Fibroblast of lung (primary cell): ENCODE data around the gene ADGRF3. TPM values are rescaled to one million over a fixed set of nuclear protein-coding genes. Genes with fewer than 3 reads are reported as not detected.

Experiments used
- DNase-seq, 2 donors: peaks; one replicate each; pipeline versions ENCODE4 v3.0.0 to v3.0.0-alpha.2; 2010; ENCODE audit warnings: low read depth in 2 of 2
- H2AFZ ChIP-seq: 2 replicates; pipeline ENCODE4 v1.5.1; 2012; ENCODE audit warnings: low read length, control low read depth, inconsistent platforms
- H3K27ac ChIP-seq: 2 replicates; pipeline ENCODE4 v1.5.1; 2011; ENCODE audit warnings: low read length, control low read depth; ENCODE audit not compliant: insufficient read depth
- H3K27me3 ChIP-seq: 2 replicates; pipeline ENCODE4 v1.5.1; 2011; ENCODE audit warnings: mild to moderate bottlenecking, low read length; ENCODE audit not compliant: control insufficient read depth, insufficient read depth
- H3K36me3 ChIP-seq: 2 replicates; pipeline ENCODE4 v1.5.1; 2011; ENCODE audit warnings: low read length; ENCODE audit not compliant: control insufficient read depth, insufficient read depth
- H3K4me1 ChIP-seq: 2 replicates; pipeline ENCODE4 v1.5.1; 2011; ENCODE audit warnings: low read length; ENCODE audit not compliant: control insufficient read depth, insufficient read depth; ENCODE audit errors: extremely low read depth
- H3K4me2 ChIP-seq: 2 replicates; pipeline ENCODE4 v1.5.1; 2011; ENCODE audit warnings: low read length, control low read depth; ENCODE audit not compliant: insufficient read depth; ENCODE audit errors: extremely low read depth
- H3K4me3 ChIP-seq, 4 experiments: fragments of 200-600 bp in 1 of 4; sonication (generic) in 1 of 4; replicated peaks in 1 of 4; 2 replicates each; pipeline ENCODE4 v1.5.1; 2011 to 2016; ENCODE audit warnings: low read length in 4 of 4, low read depth in 3 of 4, mild to moderate bottlenecking in 3 of 4, control low read depth in 2 of 4, inconsistent platforms in 1 of 4, mixed read lengths in 1 of 4; ENCODE audit not compliant: insufficient read depth in 1 of 4; ENCODE audit errors: control extremely low read depth in 1 of 4
- H3K79me2 ChIP-seq: 2 replicates; pipeline ENCODE4 v1.5.1; 2012; ENCODE audit warnings: mild to moderate bottlenecking, low read length, inconsistent platforms; ENCODE audit not compliant: control insufficient read depth, insufficient read depth
- H3K9ac ChIP-seq: 2 replicates; pipeline ENCODE4 v1.5.1; 2011; ENCODE audit warnings: mild to moderate bottlenecking, low read length, control low read depth; ENCODE audit not compliant: insufficient read depth
- H3K9me3 ChIP-seq: 2 replicates; pipeline ENCODE4 v1.5.1; 2012; ENCODE audit warnings: low read depth, low read length; ENCODE audit not compliant: control insufficient read depth, insufficient read depth
- H4K20me1 ChIP-seq: 2 replicates; pipeline ENCODE4 v1.5.1; 2011; ENCODE audit warnings: low read length; ENCODE audit not compliant: control insufficient read depth, insufficient read depth; ENCODE audit errors: extremely low read depth
- CTCF ChIP-seq, 2 donors: IDR thresholded peaks in 1 of 2; conservative IDR thresholded peaks in 1 of 2; 1 replicate in 1 of 2; 2 replicates in 1 of 2; pipeline ENCODE4 v1.5.1; 2011 to 2012; ENCODE audit warnings: low read length in 2 of 2, control low read depth in 1 of 2, inconsistent platforms in 1 of 2, low read depth in 1 of 2, mild to moderate bottlenecking in 1 of 2
- EZH2 ChIP-seq: IDR thresholded peaks from 2 replicates; pipeline ENCODE4 v1.5.1; 2012; ENCODE audit warnings: low read length, control low read depth, mild to moderate bottlenecking; ENCODE audit errors: missing control alignments
- polyA plus RNA-seq, 2 donors: library from polyadenylated mRNA; depleted of rRNA in 1 of 2; stranded (reverse) in 1 of 2; unstranded in 1 of 2; fragments of >200 nt; gene quantifications; 2 replicates each; pipeline ENCODE4 v1.2.1, GENCODE V29; 2011 to 2012; ENCODE audit warnings: missing spikeins in 1 of 2
- total RNA-seq: library from RNA; depleted of rRNA; stranded (reverse); fragments of >200 nt; gene quantifications from 2 replicates; pipeline ENCODE4 v1.2.1, GENCODE V29; 2014

The ADGRF3 gene
- total and polyA plus RNA-seq, 2 donors (not counting 1 experiment from before 2014, with no cell fraction given): under 0.01 to 0.06 TPM

DNA sequence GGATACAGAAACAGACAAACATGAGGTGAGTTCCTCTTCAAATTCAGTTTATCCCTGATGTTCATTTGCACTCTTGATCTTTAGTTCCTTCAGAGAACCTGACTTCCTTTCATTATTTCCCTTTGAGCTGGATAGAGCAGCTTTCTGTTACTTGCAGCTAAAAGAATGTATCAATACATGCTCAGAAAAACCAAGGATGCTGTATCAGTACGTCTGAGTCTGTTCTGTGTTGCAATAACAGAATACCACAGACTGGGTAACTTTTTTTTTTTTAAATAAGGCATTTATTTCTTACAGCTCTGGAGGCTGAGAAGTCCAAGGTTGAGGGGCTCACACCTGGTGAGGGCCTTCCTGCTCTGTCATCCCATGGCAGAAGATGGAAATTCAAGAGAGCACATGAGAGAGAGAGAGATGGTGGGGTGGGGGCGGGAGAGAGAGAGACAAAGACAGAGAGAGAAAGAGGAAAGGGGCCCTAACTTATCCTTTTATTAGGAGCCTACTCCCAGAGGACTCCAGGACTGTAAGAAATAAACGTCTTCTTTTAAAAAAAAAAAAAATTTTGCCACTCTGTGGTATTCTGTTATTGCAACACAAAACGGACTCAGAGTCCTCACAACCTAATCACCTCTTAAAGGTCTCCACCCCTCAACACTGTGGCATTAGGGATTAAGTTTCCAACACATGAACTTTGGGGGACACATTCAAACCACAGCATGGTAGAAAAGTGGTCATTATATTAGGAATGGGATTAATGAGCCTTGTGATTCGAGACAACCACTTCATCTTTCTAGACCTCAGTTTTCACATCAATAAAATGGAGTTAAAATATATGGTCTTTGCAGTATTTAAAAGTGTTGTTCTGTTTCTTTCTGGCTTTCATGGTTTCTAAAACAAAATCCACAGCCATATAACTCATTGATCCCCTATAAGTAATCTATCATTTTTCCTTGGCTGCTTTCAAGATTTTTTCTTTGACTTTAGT is 19.0 kb downstream of the ADGRF3 start:
- DNase-seq: peak; percentile 30 to 65
- Histone ChIP-seq H3K36me3 (no peaks in the 10 kb centered on the region), H3K9ac (no peak overlapping the region), H3K4me1 (peaks cover 2% of the 10 kb centered on the region), H3K4me3 (no peak overlapping the region), H3K9me3 (no peaks in the 10 kb centered on the region), H3K4me2 (no peak overlapping the region), H3K27me3 (no peaks in the 10 kb centered on the region), H2AFZ (no peak overlapping the region), H3K27ac (no peak overlapping the region), H3K79me2 (no peaks in the 10 kb centered on the region), H4K20me1 (no peaks in the 10 kb centered on the region)
- TF ChIP-seq EZH2 (no peak), CTCF (conservative IDR thresholded peaks at IDR 0.05 in 1 of 2, IDR thresholded peaks at IDR 0.05 in 1 of 2; ENCODE audit: low read depth in 1 of 2, low read length in 2 of 2) (no peak)

DNA sequence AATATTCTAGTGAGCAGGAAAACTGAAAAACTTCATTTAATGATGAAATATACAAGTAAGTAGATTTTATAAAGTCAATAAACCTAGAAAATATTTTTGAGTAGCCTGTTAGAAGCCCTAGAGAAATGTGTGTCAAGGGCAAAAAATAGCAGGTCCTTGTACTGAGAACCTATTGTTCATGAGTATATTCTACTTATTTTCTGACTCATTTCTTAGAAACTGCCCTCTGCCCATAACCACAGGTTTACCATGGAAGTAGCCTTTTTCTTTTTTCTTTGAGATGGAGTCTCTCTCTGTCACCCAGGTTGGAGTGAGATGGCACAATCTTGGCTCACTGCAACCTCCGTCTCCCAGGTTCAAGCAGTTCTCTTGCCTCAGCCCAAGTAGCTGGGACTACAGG is 20.1 kb downstream of the ADGRF3 start:
- no peaks in the 10 kb centered on the region for H3K27me3 ChIP-seq
- H3K27ac ChIP-seq: no peak overlapping the region
- H3K9me3 ChIP-seq: no peaks in the 10 kb centered on the region
- H3K4me1 ChIP-seq: peaks cover 2% of the 10 kb centered on the region
- no peak for TF ChIP-seq CTCF (conservative IDR thresholded peaks at IDR 0.05 in 1 of 2, IDR thresholded peaks at IDR 0.05 in 1 of 2; ENCODE audit: low read depth in 1 of 2, low read length in 2 of 2)
- no peak overlapping the region for H2AFZ ChIP-seq
- H3K79me2 ChIP-seq: no peaks in the 10 kb centered on the region
- H4K20me1 ChIP-seq: no peaks in the 10 kb centered on the region
- no peak overlapping the region for H3K4me3 ChIP-seq
- peak in 1 of 2 donors; percentile 9 for DNase-seq
- H3K36me3 ChIP-seq: no peaks in the 10 kb centered on the region
- H3K4me2 ChIP-seq: no peak overlapping the region
- H3K9ac ChIP-seq: no peak overlapping the region

- Histone ChIP-seq H3K36me3 (no peaks in the 10 kb centered on the region), H3K27me3 (no peaks in the 10 kb centered on the region), H3K79me2 (no peaks in the 10 kb centered on the region), H3K4me2 (no peak overlapping the region), H4K20me1 (no peaks in the 10 kb centered on the region), H3K9me3 (no peaks in the 10 kb centered on the region), H3K4me3 (no peak overlapping the region), H2AFZ (no peak overlapping the region), H3K27ac (no peak overlapping the region), H3K4me1 (peaks cover 2% of the 10 kb centered on the region), H3K9ac (no peak overlapping the region)
- TF ChIP-seq CTCF (conservative IDR thresholded peaks at IDR 0.05 in 1 of 2, IDR thresholded peaks at IDR 0.05 in 1 of 2; ENCODE audit: low read depth in 1 of 2, low read length in 2 of 2): no peak
- no peak for TF ChIP-seq EZH2
- DNase-seq: peak; percentile 67 to 81
These were observed 20.7 kb downstream of the ADGRF3 start for GRCh38 chr2:26325851-26326250.
